Measurements from ENCODE around the gene FOXK2. TPM values are rescaled to one million over a fixed set of nuclear protein-coding genes. Genes with fewer than 3 reads are reported as not detected.

Gene FOXK2
- total RNA-seq, 4 donors from 2014 or later, result 30.5 to 43.3 (median 38.8) TPM

- H3K9me3 ChIP-seq, result no peaks in the 10 kb centered on the region
- 60 to 62% methylated on average over 8 of the region's 8 CpGs for WGBS, 2 donors
- no peaks in the 10 kb centered on the region for H3K36me3 ChIP-seq
- H3K4me1 ChIP-seq, result peaks cover 37 to 55% of the 10 kb centered on the region in 2 donors
- no peak overlapping the region for H3K4me3 ChIP-seq (replicated peaks in 1 of 3)
- no peak overlapping the region for H3K27ac ChIP-seq
- intact Hi-C loops (cut with DNase I), result no loop called here
- DNase-seq, result no peak
- no peaks in the 10 kb centered on the region for H3K27me3 ChIP-seq
- TF ChIP-seq POLR2A (IDR thresholded peaks at IDR 0.05), result no peak
- TF ChIP-seq CTCF (IDR thresholded peaks at IDR 0.05), result no peak
Observed at GRCh38 chr17:82545071-82545462, 25.5 kb downstream of the FOXK2 start.

GRCh38 chr17:82547981-82548380 lies 28.4 kb downstream of the FOXK2 start:
- H3K27ac ChIP-seq, result no peak overlapping the region
- H3K4me1 ChIP-seq, result peaks cover 49 to 60% of the 10 kb centered on the region in 2 donors
- H3K27me3 ChIP-seq, result no peaks in the 10 kb centered on the region
- DNase-seq, result no peak
- WGBS, 2 donors, result 96 to 100% methylated on average over 4 of the region's 4 CpGs
- H3K9me3 ChIP-seq, result no peaks in the 10 kb centered on the region
- TF ChIP-seq POLR2A (IDR thresholded peaks at IDR 0.05), result no peak
- no peak for TF ChIP-seq CTCF (IDR thresholded peaks at IDR 0.05)
- intact Hi-C loops (cut with DNase I), result no loop called here
- H3K36me3 ChIP-seq, result no peaks in the 10 kb centered on the region
- H3K4me3 ChIP-seq (replicated peaks in 1 of 3), result no peak overlapping the region

GRCh38 chr17:82548681-82549303 lies 29.3 kb downstream of the FOXK2 start:
- TF ChIP-seq POLR2A (IDR thresholded peaks at IDR 0.05) (no peak), CTCF (IDR thresholded peaks at IDR 0.05) (no peak)
- Histone ChIP-seq H3K4me1 (peaks cover 43 to 60% of the 10 kb centered on the region in 2 donors), H3K9me3 (no peaks in the 10 kb centered on the region), H3K27me3 (no peaks in the 10 kb centered on the region), H3K27ac (peak overlapping the region in 2 of 3 donors; percentile 38 to 50), H3K36me3 (no peaks in the 10 kb centered on the region), H3K4me3 (replicated peaks in 1 of 3) (no peak overlapping the region)
- WGBS, 2 donors, result 21 to 32% methylated on average over 15 of the region's 15 CpGs
- DNase-seq, result peak; percentile 63 to 67
- intact Hi-C loops (cut with DNase I), result no loop called here

- no peaks in the 10 kb centered on the region for H3K36me3 ChIP-seq
- intact Hi-C loops (cut with DNase I), result loop anchor here (5.0 kb wide), 1 partner anchor 200 kb away; no protein-coding TSS in a partner anchor
- H3K27me3 ChIP-seq, result no peaks in the 10 kb centered on the region
- TF ChIP-seq CTCF (IDR thresholded peaks at IDR 0.05) (peak; percentile 60 to 82 (median 78)), POLR2A (IDR thresholded peaks at IDR 0.05) (no peak)
- peaks cover 40 to 55% of the 10 kb centered on the region in 2 donors for H3K4me1 ChIP-seq
- H3K9me3 ChIP-seq, result no peaks in the 10 kb centered on the region
- no peak overlapping the region for H3K4me3 ChIP-seq (replicated peaks in 1 of 3)
- WGBS, 2 donors, result 38 to 41% methylated on average over 13 of the region's 13 CpGs
- H3K27ac ChIP-seq, result peak overlapping the region in 1 of 3 donors; percentile 8
- DNase-seq, result peak; percentile 84 to 85
Observed at GRCh38 chr17:82551779-82552457, 32.4 kb downstream of the FOXK2 start.

GRCh38 chr17:82552580-82552979 lies 33.0 kb downstream of the FOXK2 start:
- DNase-seq, result peak in 1 of 2 donors; percentile 22
- peaks cover 40 to 55% of the 10 kb centered on the region in 2 donors for H3K4me1 ChIP-seq
- TF ChIP-seq POLR2A (IDR thresholded peaks at IDR 0.05) (no peak), CTCF (IDR thresholded peaks at IDR 0.05) (no peak)
- H3K36me3 ChIP-seq, result no peaks in the 10 kb centered on the region
- intact Hi-C loops (cut with DNase I), result loop anchor here (5.0 kb wide), 1 partner anchor 200 kb away; no protein-coding TSS in a partner anchor
- no peaks in the 10 kb centered on the region for H3K9me3 ChIP-seq
- no peaks in the 10 kb centered on the region for H3K27me3 ChIP-seq
- no peak overlapping the region for H3K27ac ChIP-seq
- no peak overlapping the region for H3K4me3 ChIP-seq (replicated peaks in 1 of 3)
- 76 to 78% methylated on average over 13 of the region's 13 CpGs for WGBS, 2 donors

Measured in thyroid gland (tissue), 4 donors.